Brain microvascular endothelial cell (primary cell): ENCODE data around the gene WASF1.
A peak's percentile ranks its signal among the peaks of the same experiment; 100 is the strongest.

ENCODE experiments used
- DNase-seq: peaks from one replicate; pipeline ENCODE4 v3.0.0-alpha.2; 2020
- H3K27ac ChIP-seq: fragments of 250-450 bp; sonication (Bioruptor Pico); 2 replicates; pipeline ENCODE4 v1.5.1; 2020; ENCODE audit warnings: mild to moderate bottlenecking, moderate library complexity
- H3K27me3 ChIP-seq: fragments of 250-450 bp; sonication (Bioruptor Pico); replicated peaks from 2 replicates; pipeline ENCODE4 v1.5.1; 2020; ENCODE audit warnings: mild to moderate bottlenecking
- H3K36me3 ChIP-seq: fragments of 250-450 bp; sonication (Bioruptor Pico); replicated peaks from 2 replicates; pipeline ENCODE4 v1.5.1; 2020; ENCODE audit warnings: mild to moderate bottlenecking
- H3K4me3 ChIP-seq: 2 replicates; pipeline ENCODE4 v1.5.1; 2011; ENCODE audit warnings: low read depth, mild to moderate bottlenecking, control low read depth, low read length, moderate library complexity
- CTCF ChIP-seq: IDR thresholded peaks from 2 replicates; pipeline ENCODE4 v1.5.1; 2011; ENCODE audit warnings: low read depth, mild to moderate bottlenecking, moderate library complexity, low read length, control low read depth, inconsistent platforms; ENCODE audit errors: missing control alignments
- in situ Hi-C: cut with HindIII; loops from 2 replicates; pipeline ENCODE4 v1.10.0; 2017; ENCODE audit warnings: low sequenced_read_pairs, low pct_ligation_motif_present

The WASF1 gene

DNA sequence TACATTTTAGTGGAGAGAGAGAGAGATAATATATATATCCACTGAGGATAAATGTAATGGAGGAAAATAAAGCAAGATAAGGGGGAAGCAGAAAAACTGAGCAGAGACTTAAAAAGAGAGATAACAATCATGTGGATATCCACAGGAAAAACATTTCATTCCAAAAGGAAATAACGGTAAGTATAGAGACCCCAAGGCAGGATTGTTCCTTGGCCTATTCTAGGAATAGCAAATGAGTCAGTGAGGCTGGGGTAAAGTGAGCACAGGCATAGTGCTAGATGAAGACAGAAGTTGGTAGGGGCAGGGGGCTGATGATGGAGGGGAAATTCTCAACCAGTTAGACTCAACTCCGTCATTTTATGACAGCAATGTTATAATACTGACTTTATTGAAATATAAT, 12.0 kb upstream of the WASF1 start:
- Histone ChIP-seq H3K27me3 (no peaks in the 10 kb centered on the region), H3K27ac (no peak overlapping the region), H3K4me3 (no peak overlapping the region), H3K36me3 (no peaks in the 10 kb centered on the region)
- no peak for DNase-seq
- no peak for TF ChIP-seq CTCF
- in situ Hi-C loops = no loop called here

GRCh38 chr6:110190726-110191125, 11.3 kb upstream of the WASF1 start:
- DNase-seq = no peak

DNA sequence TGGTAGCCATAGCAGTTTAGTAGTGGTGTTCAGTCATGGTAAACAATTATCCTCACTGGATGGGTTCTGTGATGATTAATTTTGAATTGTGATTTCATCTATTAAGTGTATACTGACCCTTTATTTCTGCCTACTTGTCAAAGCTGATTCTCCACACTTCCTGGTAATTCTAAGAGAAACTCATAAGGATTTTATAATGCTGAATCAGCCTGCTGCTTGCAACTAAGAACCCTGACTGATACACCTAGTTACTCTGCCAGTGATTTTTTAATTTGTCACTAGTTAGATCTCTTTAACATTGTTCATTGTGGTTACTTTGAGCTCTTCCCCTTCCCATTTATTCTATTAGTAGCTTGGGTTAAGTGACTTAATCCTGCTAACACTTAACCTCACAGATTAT, 9.3 kb upstream of the WASF1 start:
- Histone ChIP-seq H3K4me3 (no peak overlapping the region), H3K36me3 (no peaks in the 10 kb centered on the region), H3K27me3 (no peaks in the 10 kb centered on the region), H3K27ac (no peak overlapping the region)
- no peak for TF ChIP-seq CTCF
- DNase-seq = no peak
- in situ Hi-C loops = no loop called here

More at GRCh38 chr6:110190726-110191125, 11.3 kb upstream of the WASF1 start:
- Histone ChIP-seq H3K36me3 (no peaks in the 10 kb centered on the region), H3K4me3 (no peak overlapping the region), H3K27me3 (no peaks in the 10 kb centered on the region), H3K27ac (no peak overlapping the region)
- TF ChIP-seq CTCF = no peak
- in situ Hi-C loops = no loop called here

DNA sequence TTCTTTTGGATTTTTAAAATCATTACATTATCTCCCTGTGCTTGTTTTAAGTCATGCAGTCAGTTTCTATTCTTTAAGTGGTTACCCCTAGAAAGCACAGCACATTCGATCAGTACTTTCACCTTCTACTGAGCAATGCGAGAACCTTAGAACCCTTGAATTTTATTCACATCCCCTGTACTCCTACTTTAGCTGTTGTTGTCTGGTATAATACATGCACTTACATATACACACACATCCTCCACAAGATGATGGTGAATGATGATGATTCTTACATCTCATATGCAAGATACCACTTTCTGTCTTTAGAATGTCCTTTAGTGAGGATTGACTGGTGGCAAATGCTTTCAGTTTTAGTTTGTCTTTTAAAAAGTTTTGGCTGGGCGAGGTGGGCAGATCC, 6.4 kb upstream of the WASF1 start:
- TF ChIP-seq CTCF = no peak
- Histone ChIP-seq H3K27ac (no peak overlapping the region), H3K36me3 (no peaks in the 10 kb centered on the region), H3K4me3 (no peak overlapping the region), H3K27me3 (no peaks in the 10 kb centered on the region)
- in situ Hi-C loops = no loop called here
- no peak for DNase-seq

GRCh38 chr6:110183292-110183885, 3.9 kb upstream of the WASF1 start:
- no peak overlapping the region for H3K27ac ChIP-seq
- TF ChIP-seq CTCF = no peak
- in situ Hi-C loops = no loop called here

GRCh38 chr6:110181131-110182030, 1.9 kb upstream of the WASF1 start:
- DNase-seq = no peak
- Histone ChIP-seq H3K27ac (no peak overlapping the region), H3K4me3 (peak overlapping the region; percentile 77), H3K36me3 (no peaks in the 10 kb centered on the region), H3K27me3 (no peaks in the 10 kb centered on the region)
- no peak for TF ChIP-seq CTCF
- in situ Hi-C loops = no loop called here

More at GRCh38 chr6:110183292-110183885, 3.9 kb upstream of the WASF1 start:
- no peak for DNase-seq
- Histone ChIP-seq H3K4me3 (no peak overlapping the region), H3K27me3 (no peaks in the 10 kb centered on the region), H3K36me3 (no peaks in the 10 kb centered on the region)
